ENCODE data around the gene FAAP100.

DNA sequence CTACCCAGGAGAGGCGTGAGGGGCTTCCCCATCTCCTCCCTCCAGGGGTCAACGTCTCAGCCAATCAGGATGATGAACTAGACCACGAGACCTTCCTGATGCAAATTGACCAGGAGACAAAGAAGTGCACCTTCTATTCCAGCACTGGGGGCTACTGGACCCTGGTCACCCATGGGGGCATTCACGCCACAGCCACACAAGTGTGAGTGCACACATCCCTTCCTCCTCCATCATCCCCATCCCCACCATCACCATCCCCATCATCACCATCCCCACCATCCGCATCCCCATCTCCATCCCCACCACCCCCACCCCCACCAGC, 17.2 kb downstream of the FAAP100 start:
- TF ChIP-seq, protein P1, sequence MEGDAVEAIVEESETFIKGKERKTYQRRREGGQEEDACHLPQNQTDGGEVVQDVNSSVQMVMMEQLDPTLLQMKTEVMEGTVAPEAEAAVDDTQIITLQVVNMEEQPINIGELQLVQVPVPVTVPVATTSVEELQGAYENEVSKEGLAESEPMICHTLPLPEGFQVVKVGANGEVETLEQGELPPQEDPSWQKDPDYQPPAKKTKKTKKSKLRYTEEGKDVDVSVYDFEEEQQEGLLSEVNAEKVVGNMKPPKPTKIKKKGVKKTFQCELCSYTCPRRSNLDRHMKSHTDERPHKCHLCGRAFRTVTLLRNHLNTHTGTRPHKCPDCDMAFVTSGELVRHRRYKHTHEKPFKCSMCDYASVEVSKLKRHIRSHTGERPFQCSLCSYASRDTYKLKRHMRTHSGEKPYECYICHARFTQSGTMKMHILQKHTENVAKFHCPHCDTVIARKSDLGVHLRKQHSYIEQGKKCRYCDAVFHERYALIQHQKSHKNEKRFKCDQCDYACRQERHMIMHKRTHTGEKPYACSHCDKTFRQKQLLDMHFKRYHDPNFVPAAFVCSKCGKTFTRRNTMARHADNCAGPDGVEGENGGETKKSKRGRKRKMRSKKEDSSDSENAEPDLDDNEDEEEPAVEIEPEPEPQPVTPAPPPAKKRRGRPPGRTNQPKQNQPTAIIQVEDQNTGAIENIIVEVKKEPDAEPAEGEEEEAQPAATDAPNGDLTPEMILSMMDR (optimal IDR thresholded peaks at IDR 0.05 in 1 of 3, IDR thresholded peaks at IDR 0.05 in 1 of 3, conservative IDR thresholded peaks at IDR 0.05 in 1 of 3; ENCODE audit: extremely low read depth in 1 of 3, insufficient read depth in 2 of 3, low read length in 3 of 3), result no peak
- no peak for TF ChIP-seq EZH2 (IDR thresholded peaks at IDR 0.05; ENCODE audit: low read length)
